Adipocyte (in vitro differentiated cells): ENCODE data around the gene XYLT1.

Experiments used
- DNase-seq: peaks from one replicate; pipeline ENCODE4 v3.0.0-alpha.2; 2015; ENCODE audit warnings: low read depth
- H3K27me3 ChIP-seq: replicated peaks from 2 replicates; pipeline ENCODE4 v1.7.0; 2013; ENCODE audit warnings: mild to moderate bottlenecking, low read length, moderate library complexity; ENCODE audit not compliant: control insufficient read depth, insufficient read depth
- H3K36me3 ChIP-seq: 2 replicates; pipeline ENCODE4 v1.7.0; 2013; ENCODE audit warnings: low read length, mild to moderate bottlenecking, moderate library complexity; ENCODE audit not compliant: control insufficient read depth, insufficient read depth, severe bottlenecking
- H3K4me1 ChIP-seq: 2 replicates; pipeline ENCODE4 v1.7.0; 2013; ENCODE audit warnings: mild to moderate bottlenecking, low read length, moderate library complexity; ENCODE audit not compliant: control insufficient read depth, insufficient read depth
- H3K4me3 ChIP-seq: 2 replicates; pipeline ENCODE4 v1.7.0; 2013; ENCODE audit warnings: mild to moderate bottlenecking, low read length, moderate library complexity
- H3K9ac ChIP-seq: 2 replicates; pipeline ENCODE4 v1.7.0; 2013; ENCODE audit warnings: mild to moderate bottlenecking, low read length, moderate library complexity
- H3K9me3 ChIP-seq: 2 replicates; pipeline ENCODE4 v1.7.0; 2013; ENCODE audit warnings: mild to moderate bottlenecking, low read length, moderate library complexity; ENCODE audit not compliant: control insufficient read depth

The XYLT1 gene

DNA sequence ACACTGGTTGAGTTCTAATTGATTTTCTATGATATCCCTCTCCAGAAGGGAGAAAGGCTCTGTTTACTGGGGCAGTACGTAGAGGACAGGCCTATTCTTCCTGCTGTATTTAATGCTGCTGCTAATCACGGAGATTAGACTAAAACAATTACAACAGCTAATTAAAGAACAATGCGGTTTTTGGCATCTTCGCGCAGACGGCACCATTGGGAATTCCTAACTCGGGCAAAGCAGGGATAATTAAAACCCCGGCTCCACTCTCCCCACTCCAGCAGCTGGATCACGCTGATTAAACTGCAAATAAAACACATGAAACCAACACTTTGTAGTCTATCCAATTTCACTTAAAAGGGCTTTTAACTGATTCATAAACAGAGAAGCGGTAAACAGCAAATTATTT is 147.6 kb downstream of the XYLT1 start:
- H3K27me3 ChIP-seq = no peaks in the 10 kb centered on the region
- no peak overlapping the region for H3K9ac ChIP-seq
- peaks cover 25% of the 10 kb centered on the region for H3K4me1 ChIP-seq
- no peaks in the 10 kb centered on the region for H3K9me3 ChIP-seq
- no peak overlapping the region for H3K4me3 ChIP-seq
- no peak for DNase-seq
- H3K36me3 ChIP-seq = no peaks in the 10 kb centered on the region

DNA sequence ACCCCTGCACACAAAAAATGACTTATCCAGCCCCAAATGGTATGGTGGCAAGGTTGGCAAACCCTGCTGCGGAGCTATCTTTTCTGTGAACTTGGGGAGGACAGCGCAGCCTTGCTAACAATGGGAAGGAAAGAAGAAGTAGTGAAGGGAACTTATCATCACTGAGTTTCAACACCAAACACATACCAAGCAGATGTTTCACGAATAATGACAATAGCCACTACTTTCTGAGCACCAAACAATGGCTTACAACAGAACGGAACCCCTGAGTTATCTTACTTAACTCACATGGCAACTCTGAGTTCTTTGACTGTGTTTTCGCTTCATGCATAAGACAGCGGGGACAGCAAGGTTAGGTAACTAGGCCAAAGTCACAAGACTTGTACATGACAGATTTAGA is 148.9 kb downstream of the XYLT1 start:
- Histone ChIP-seq H3K27me3 (no peaks in the 10 kb centered on the region), H3K36me3 (no peaks in the 10 kb centered on the region), H3K4me1 (peaks cover 31% of the 10 kb centered on the region), H3K4me3 (no peak overlapping the region), H3K9me3 (no peaks in the 10 kb centered on the region), H3K9ac (no peak overlapping the region)
- DNase-seq = no peak

DNA sequence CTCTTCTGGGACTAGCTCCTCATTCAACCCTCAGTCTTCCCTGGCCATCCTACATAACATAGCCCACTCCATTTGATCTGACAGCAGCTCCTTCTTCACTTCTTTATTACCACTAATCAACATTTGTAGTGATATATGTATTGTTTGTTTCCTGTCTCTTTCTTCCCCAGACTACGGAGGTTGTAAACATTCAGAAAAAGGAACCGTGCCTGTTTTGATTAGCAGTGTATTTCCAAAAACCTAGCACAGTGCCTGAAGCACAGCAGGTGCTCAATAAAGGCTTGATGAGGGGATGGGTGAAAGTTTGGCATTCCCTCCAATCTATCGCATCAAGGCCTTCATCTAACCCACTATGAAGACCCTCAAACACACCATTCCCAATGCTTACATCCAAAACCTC is 150.8 kb downstream of the XYLT1 start:
- peaks cover 31% of the 10 kb centered on the region for H3K4me1 ChIP-seq
- DNase-seq = no peak
- H3K4me3 ChIP-seq = no peak overlapping the region
- H3K36me3 ChIP-seq = no peaks in the 10 kb centered on the region
- no peaks in the 10 kb centered on the region for H3K9me3 ChIP-seq
- H3K27me3 ChIP-seq = no peaks in the 10 kb centered on the region
- no peak overlapping the region for H3K9ac ChIP-seq

DNA sequence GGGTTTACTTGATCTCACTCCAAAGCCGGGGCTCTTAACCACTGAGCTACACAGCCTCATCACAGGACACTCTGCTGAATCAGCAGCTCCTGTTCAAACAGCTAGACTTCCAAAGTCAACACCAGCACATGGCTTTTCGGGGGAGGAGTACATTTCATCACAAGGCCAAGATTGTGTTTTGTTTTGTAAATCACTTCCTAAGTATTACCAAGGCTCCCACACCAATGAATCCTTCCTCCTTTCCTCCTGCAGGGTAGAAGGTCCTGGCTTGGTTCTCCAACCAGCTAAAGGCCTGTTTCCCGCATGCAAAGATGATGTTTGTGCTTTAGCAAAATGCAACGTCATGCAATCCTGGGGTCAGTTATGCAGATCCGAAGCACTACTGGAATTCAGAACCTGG is 152.5 kb downstream of the XYLT1 start:
- no peaks in the 10 kb centered on the region for H3K9me3 ChIP-seq
- H3K27me3 ChIP-seq = no peaks in the 10 kb centered on the region
- no peak for DNase-seq

DNA sequence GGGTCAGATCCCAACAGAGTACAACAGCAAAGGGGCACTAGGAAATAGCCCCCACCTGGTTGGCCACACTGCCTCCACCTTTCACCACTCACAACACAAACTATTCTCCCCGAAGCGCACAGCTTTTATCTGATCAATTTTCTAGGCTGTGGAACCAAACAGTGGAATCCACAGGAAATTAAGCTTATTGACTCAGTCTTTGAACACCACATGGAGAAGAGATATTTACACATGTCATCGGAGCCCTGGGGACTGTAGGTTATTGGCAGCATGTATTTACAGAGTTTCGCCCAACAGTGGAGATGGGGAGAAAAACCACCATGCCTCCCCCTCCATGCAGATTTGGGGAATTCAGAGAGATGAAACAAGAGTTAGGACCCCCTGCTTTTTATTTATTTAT is 154.8 kb downstream of the XYLT1 start:
- Histone ChIP-seq H3K4me3 (no peak overlapping the region), H3K27me3 (no peaks in the 10 kb centered on the region), H3K9ac (no peak overlapping the region), H3K36me3 (no peaks in the 10 kb centered on the region), H3K4me1 (peaks cover 40% of the 10 kb centered on the region), H3K9me3 (no peaks in the 10 kb centered on the region)
- no peak for DNase-seq

More for the DNA sequence above, 152.5 kb downstream of the XYLT1 start:
- Histone ChIP-seq H3K36me3 (no peaks in the 10 kb centered on the region), H3K4me3 (no peak overlapping the region), H3K9ac (no peak overlapping the region), H3K4me1 (peaks cover 40% of the 10 kb centered on the region)

DNA sequence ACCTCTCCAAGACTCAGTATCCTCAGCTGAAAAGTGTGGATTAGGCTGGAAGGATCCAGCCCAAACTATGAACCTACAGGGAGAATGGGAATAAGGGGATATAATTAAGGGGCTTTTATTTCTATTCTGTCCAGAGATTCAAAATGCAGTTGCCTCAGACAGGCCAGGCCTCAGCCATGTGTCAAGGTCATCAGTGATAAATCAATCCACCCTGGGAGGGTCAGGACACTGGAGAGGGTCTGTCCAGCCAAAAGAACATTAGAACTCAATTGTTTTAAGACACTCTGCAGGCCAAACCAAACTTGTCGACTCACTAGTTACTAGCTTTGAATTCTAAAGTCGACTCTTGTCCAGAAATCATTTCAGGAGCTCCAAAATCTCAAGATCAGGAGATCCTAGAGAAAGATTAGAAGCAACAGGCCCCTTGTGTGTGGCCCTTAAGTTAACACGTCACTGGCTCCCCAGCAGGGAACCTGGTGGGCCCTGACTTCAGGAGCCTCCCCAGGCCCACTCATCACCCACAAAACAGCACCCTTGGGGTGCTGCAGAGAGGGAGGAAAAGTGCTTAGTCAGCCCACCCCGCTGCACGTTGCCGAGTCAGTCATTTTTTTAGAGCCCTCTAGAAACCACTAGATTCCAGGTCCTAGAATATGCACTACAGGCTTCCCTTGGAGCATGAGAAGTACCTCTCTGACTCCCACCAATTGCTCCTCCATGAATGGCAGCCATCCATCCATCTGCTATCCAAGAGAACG is 156.8 kb downstream of the XYLT1 start:
- Histone ChIP-seq H3K9ac (peak overlapping the region; percentile 59), H3K27me3 (no peaks in the 10 kb centered on the region), H3K4me3 (no peak overlapping the region), H3K36me3 (no peaks in the 10 kb centered on the region), H3K4me1 (peaks cover 35% of the 10 kb centered on the region), H3K9me3 (no peaks in the 10 kb centered on the region)
- DNase-seq = no peak

DNA sequence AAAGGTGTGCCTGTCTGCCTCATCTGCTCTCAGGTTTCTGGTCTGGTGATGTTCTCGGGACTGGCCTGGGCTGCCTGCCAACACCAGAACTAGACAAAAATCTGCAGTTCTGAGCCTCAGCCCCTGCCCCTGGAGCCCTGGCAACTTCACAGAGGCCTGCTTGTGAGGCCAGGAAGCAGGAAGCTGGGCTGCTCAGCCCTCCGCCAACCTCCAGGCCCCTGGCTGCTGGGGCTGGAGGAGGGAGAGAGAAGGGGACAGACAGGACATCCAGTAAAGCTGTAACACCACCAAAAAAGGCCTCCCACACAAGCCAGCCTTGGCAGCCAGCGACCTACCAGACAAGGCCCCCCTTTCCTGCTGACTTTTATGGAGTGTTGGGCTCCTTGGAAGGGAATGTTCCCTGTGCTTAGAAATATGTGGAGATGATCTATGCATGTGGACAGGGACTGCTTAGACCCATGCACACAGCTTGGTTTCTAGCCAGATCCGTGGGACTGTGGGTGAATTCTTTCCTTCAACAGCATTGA is 157.6 kb downstream of the XYLT1 start:
- H3K36me3 ChIP-seq = no peaks in the 10 kb centered on the region
- H3K27me3 ChIP-seq = no peaks in the 10 kb centered on the region
- peak overlapping the region; percentile 59 for H3K9ac ChIP-seq
- H3K4me1 ChIP-seq = peaks cover 27% of the 10 kb centered on the region
- no peak overlapping the region for H3K4me3 ChIP-seq
- DNase-seq = peak; percentile 9
- H3K9me3 ChIP-seq = no peaks in the 10 kb centered on the region

DNA sequence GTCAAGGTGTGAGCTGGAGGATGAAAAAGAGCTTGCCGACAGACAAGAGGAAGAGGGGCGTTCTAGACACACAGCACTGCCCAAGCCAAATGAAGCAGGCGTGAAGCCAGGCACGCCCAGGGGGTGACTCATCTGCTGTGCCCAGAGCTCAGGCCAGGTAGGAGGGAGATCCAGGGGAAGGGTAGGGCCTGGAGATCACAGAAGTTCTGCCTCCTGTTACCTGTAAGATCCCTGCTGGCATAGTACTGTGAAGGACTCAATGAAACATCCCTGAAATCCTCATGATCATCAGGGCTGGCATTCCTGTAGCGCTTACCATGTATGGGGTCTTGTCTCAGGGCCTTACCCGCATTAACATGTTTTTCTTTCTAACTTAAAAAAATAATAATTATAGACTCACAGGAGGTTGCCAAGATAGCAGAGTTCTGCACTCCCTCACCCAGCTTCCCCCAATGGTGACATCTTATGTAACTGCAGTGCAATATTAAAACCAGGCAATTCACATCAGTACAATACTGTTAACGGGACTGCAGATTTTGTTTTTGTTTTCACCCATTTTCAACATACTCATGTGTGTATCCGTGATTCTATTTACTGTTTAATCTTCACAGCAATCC is 158.6 kb downstream of the XYLT1 start:
- no peaks in the 10 kb centered on the region for H3K36me3 ChIP-seq
- no peak overlapping the region for H3K4me3 ChIP-seq
- H3K9me3 ChIP-seq = no peaks in the 10 kb centered on the region
- DNase-seq = no peak
- H3K4me1 ChIP-seq = peaks cover 21% of the 10 kb centered on the region
- no peak overlapping the region for H3K9ac ChIP-seq
- no peaks in the 10 kb centered on the region for H3K27me3 ChIP-seq

DNA sequence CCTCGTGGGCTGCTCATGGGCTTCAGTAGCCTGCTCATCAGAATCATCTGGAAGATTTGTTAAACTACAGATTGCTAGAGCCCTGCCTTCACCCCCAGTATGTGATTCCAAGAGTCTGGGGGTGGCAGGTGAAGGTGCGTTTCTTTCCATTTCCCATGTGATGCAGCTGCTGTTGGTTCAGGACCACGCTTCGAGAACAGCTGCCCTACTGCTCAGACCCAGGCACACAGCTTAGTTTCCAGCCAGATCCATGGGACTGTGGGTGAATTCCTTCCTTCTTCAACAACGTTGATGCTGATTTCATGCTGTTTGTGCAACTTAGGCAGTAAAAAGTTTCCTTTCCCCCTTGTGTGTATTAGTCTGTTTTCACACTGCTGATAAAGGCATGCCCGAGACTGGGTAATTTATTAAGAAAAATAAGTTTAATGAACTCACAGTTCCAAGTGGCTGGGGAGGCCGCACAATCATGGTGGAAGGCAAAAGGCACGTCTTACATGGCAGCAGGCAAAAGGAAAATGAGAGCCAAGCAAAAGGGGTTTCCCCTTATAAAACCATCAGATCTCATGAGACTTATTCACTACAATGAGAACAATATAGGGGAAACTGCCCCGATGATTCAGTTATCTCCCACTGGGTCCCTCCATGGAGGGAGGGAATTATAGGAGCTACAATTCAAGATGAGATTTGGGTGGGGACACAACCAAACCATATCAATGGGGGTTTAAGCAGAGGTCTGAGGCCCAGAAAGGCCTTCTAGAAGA is 159.2 kb downstream of the XYLT1 start:
- Histone ChIP-seq H3K9ac (no peak overlapping the region), H3K36me3 (no peaks in the 10 kb centered on the region), H3K4me1 (peaks cover 21% of the 10 kb centered on the region), H3K4me3 (no peak overlapping the region), H3K27me3 (no peaks in the 10 kb centered on the region), H3K9me3 (no peaks in the 10 kb centered on the region)
- DNase-seq = no peak

DNA sequence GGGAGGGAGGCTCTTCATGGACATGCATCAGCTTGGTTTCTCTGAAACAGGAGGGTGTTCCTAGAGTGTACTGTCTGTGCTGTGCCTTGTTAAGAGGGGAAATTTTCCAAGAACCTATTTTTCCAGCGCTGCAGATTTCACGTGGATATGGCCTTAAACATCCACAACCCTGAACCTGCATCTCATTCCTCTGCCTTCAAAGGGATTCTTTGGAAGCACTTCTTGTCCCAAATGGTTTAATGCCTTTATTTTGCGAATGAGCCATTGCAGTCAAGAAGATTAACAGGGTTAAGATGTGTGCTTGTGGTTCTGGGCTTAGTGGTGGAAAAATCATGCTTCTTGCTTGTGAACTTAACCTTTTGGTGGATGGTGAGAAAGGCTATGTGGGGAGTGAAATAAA is 161.2 kb downstream of the XYLT1 start:
- Histone ChIP-seq H3K9ac (no peak overlapping the region), H3K27me3 (no peaks in the 10 kb centered on the region), H3K4me1 (peaks cover 24% of the 10 kb centered on the region), H3K36me3 (no peaks in the 10 kb centered on the region), H3K4me3 (no peak overlapping the region), H3K9me3 (no peaks in the 10 kb centered on the region)
- no peak for DNase-seq

DNA sequence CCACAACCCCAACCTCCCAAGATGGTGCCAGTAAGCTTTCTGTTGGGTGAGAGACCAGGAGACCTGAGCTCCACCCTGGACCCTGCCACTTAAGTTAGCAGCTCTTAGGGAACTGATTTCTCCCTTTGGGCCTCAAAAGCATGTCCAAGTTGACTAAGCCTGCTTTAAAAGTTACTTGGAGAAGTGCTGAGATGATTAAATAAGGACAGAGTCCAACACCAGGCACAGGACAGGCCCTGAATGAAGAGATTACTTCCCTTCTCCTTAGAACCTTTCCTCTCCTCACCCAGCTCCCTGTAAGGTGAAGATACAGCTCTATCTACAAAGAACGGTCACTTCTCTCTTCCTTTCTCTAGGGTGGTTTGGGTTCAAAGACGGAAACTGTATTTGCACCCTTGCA is 162.6 kb downstream of the XYLT1 start:
- no peak for DNase-seq

More for the DNA sequence above, 162.6 kb downstream of the XYLT1 start:
- no peaks in the 10 kb centered on the region for H3K9me3 ChIP-seq
- peaks cover 14% of the 10 kb centered on the region for H3K4me1 ChIP-seq
- no peak overlapping the region for H3K9ac ChIP-seq
- H3K4me3 ChIP-seq = no peak overlapping the region
- H3K27me3 ChIP-seq = no peaks in the 10 kb centered on the region
- no peaks in the 10 kb centered on the region for H3K36me3 ChIP-seq
